CD4-positive, alpha-beta T cell treated with Interleukin-21 for 1 hour (primary cell): ENCODE measurements around the gene DSCAM.

Experiments
- DNase-seq: peaks from one replicate; pipeline ENCODE4 v3.0.0-alpha.2; 2020

Gene DSCAM

GRCh38 chr21:40151611-40152010 is 695.3 kb downstream of the DSCAM start:
- no peak for DNase-seq

DNA sequence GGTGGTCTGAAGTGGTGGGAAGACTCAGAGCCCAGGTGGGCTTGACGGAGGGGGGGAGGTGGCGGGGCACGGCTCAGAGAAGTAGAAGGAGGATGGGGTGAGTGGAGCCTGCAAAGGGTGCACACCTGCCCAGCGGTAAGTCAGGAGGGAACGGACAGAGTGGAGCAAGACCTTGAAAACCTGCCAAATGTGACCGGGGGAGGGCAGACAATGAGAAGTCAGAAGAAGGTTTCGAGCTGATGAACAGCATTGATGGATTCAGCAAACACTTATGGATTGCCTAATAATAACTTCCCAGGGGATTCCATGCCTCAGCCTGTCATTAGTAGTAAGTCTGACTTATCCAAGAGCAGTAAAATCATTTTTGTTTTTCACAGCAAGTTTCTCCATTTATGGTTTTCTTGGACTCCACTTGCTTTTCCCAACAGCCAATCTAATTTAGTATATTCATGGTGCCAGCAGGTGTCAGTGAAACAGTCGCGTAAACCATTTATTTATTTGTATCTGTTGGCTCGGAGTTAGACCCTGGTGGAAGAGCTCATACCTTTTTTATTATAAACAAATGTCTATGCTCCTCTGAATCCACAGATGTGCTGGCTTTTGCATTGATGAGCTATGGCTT is 700.6 kb downstream of the DSCAM start:
- no peak for DNase-seq

DNA sequence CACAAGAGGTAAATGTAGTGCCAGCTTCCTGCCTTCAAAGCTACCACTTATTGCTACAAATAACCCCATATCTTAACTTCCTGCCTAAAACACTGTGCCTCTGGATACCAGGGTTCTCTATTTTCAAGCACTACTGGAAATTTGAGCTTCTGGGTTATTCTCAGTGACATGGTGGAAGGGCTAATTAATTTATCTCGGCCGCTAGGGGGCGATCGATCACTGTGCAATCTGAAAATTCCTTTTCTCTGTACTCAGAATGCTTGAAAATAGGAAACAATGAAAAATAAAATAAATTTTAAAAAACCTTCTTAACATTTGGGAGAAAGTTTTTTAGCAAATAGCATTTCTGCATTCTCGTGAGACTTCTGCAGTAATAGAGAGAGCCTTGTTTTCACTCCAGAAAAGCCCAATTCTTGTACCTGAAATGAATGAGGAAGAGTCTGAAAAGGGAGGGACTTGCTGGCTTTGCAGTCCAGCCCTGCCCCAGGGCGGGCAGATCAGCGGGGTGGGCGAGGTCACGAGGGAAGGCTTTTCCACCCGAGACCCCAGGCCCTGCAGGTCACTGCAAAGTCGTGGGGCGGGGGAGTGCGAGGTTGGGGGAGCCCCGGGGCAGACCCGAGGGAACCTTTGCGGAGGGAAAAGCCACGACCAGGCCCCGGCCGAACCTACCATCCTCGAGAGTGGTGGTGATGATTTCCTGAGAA is 703.0 kb downstream of the DSCAM start:
- peak; percentile 2 for DNase-seq

DNA sequence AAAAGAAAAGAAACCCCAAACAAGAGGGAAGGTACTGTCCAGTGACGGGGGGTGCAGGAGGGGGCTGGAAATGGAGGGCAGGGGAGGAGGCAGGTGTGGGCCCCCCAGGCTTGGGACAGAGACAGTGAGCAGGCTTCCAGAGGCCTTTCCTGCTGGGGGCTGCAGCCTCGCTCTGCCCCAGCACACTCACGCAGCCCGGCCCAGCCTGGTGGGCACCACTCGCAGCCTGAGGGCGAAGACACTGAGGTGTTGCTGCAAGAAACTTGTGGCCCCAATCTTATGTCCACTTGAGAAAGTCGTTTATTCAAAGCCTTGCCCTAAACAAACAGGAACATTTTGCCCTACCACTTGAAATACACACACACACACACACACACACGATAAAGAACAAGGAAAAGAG is 705.3 kb downstream of the DSCAM start:
- DNase-seq = no peak

DNA sequence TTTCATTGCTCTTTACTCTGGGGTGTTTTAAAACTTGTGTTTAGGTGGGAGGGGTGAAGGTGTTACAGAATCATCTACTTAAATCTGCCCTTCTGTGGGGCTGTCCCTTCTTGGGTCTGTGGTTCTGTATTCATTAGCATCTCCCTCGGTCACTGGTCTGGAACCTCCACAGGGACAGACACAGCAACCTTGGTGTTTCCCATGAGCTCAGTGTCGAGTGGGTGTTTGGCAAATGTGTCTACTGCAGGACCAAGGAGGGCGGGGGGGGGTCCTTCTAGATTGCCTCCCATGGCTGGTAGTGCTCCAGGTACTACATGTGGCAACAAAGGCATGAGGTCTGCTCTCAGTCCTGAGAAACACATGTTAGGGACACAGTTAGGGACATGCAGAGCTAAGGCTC is 706.3 kb downstream of the DSCAM start:
- DNase-seq = no peak

GRCh38 chr21:40139636-40140035 is 707.3 kb downstream of the DSCAM start:
- DNase-seq = no peak

DNA sequence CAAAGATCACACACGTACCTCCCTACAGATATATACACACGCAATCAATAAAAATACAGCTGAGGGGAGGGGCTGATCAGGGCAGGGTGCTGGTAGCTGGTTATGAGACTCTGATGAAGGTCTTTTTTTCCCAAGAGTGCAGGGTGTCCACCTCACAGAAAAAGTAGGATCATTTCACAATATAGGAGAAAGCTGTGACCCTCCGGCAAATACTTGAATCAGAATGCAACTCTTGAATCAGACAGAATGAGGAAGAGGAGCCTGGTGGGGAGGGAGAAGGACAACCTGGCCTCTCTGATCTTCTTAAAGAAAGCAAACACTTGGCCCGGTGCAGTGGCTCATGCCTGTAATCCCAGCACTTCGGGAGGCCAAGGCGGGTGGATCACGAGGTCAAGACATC is 710.4 kb downstream of the DSCAM start:
- DNase-seq = no peak

GRCh38 chr21:40134731-40135492 is 712.0 kb downstream of the DSCAM start:
- DNase-seq = no peak

- no peak for DNase-seq
Observed at GRCh38 chr21:40130476-40130875, 716.5 kb downstream of the DSCAM start.

DNA sequence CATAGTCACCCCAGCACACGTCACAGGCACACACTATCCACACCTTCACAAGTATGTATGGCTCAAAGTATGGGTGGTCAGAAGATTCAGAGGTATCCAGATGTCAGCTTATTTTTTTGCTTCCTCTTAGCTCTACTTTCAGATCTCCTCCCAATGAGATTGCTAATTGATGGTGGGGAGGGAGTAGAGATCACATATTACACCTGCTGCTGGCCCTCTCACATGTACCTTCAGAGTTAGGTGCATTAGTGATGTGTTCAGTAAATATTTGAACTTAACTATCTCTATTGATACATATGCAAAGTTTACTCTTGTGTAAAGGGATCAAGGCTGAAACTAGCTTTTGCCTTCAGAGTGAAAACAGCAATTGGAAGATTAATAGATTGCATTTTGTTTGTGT is 717.1 kb downstream of the DSCAM start:
- DNase-seq = no peak

- DNase-seq = no peak
Observed at GRCh38 chr21:40128891-40129290, 718.1 kb downstream of the DSCAM start.

- DNase-seq = no peak
Observed at GRCh38 chr21:40120940-40121575, 725.9 kb downstream of the DSCAM start.

DNA sequence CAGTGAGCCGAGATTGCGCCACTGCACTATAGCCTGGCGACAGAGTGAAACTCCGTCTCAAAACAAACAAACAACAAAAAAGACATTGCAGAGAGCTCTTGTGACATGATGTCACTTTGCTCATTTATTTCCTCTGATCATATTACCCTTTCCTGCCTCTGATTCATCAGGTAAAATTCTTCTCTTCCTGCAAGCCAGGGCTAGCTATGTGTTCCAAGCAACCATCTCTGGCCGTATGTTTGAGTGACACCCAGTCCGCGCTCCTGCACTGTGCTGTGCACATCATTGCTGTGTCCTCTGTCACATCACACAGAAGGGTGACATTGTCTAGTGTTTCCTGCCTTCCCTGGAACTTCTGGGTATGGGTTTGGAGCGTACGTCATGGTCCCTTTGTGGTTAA is 728.4 kb downstream of the DSCAM start:
- DNase-seq = no peak

GRCh38 chr21:40117236-40117635 is 729.7 kb downstream of the DSCAM start:
- DNase-seq = no peak

DNA sequence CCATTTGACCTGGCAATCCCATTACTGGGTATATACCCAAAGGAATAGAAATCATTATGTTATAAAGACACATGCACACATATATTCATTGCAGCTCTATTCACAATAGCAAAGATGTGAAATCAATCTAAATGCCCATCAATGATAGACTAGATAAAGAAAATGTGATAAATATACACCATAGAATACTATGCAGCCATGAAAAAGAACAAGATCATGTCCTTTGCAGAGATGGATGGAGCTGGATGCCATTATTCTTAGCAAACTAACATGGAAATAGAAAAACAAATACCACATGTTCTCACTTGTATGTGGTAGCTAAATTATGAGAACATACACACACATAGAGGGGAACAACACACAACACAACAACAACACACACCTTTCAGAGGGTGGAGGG is 731.2 kb downstream of the DSCAM start:
- no peak for DNase-seq

GRCh38 chr21:40102682-40103081 is 744.3 kb downstream of the DSCAM start:
- no peak for DNase-seq

DNA sequence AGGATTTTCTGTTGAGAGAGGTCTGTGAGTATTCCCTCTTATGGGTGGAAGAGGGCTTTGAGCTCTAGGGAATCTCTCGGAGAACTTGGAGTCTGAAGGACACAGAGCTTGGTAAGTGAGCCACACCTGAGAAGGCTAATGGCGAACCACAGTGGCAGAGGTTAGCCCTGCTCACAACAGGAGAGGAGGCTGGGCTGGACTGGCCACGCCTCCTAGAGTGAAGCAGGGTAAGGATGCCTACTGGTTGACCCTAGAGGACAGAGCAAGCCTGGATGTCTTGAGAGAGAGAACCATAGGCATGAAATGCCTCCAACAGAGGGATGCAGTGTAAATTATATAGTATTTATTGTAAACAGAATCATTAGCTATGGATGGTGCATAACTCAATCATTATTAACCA is 747.1 kb downstream of the DSCAM start:
- DNase-seq = no peak

- no peak for DNase-seq
Observed at GRCh38 chr21:40095477-40095876, 751.5 kb downstream of the DSCAM start.

DNA sequence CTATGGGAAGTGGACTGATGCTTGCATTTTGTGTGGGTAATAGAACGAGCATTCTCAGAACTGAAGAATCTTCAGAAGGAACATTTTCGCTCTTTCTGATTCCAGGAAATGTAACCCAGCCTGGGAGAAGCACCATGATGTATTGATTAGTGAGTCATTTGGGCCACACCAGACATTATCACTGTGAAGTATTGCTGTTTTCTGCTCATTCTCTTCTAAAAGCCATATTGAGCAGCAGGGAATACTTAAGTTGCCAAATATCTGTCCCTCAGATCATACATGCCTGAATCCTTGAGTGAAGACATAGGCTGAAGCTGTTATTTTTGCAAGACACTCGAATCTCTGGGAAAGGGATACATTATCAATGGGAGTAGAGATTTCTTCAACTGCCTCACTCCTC is 766.6 kb downstream of the DSCAM start:
- no peak for DNase-seq

DNA sequence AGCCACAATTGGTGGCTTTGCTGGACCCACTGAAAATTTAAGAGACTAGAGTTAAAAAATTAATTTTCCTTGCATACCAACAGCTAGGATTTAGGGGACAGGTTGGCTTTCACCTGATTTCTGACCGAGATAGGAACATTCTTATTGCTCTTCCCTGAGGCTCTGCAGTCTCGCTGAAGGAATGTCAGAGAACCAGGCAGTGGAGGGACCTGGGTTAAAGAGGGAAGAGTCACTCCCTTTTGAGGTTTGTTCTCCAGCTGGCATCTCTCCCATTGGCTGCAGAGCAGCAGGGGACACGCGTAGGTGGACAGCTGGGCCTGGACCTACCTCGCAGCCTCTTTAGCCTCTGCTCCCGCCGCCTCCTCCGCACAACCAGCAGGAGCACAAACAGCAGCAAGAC is 772.2 kb downstream of the DSCAM start:
- DNase-seq = no peak

DNA sequence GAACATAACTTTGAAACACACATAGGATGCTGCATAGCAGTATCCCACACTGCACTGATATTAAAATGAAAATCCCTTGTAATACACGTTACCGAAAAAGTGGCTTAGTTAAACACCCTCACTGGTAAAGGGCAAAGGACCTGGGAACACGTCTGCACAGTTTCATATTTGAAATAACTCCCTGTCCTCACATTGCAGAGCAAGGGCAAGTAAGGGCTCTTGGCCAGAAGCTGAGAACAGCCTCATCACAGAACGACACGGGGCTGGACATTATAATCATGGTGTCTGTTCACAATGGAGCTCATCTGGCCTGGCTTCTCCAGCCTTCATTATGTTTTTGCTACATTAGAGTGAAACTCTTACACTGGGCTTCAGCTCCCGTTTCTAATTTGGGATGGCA is 772.8 kb downstream of the DSCAM start:
- DNase-seq = no peak

DNA sequence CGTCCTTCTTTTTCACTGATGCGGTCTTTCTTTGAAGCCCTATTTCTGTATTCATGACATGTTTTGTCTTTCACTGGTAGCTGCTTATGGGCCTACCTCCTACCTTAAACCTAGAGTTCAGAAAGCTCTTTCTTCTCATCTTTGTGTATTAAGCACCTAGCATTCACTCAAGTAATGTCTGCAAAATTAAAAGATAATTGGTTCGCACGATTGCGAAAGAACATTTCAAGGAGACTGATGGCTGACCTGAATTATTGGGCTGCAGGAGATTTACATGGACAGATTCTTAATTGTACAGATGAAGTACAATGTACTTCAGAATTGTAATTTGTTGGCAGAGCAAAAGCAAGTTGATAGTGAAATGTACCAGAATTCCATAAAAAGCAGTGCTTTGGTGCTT is 773.3 kb downstream of the DSCAM start:
- no peak for DNase-seq

GRCh38 chr21:40070871-40071270 is 776.1 kb downstream of the DSCAM start:
- no peak for DNase-seq

GRCh38 chr21:40067751-40068150 is 779.2 kb downstream of the DSCAM start:
- no peak for DNase-seq
